Measurements from ENCODE around the gene FFAR3.

The FFAR3 gene

GRCh38 chr19:35346193-35347052 lies 11.8 kb upstream of the FFAR3 start:
- no peak for TF ChIP-seq EZH2phosphoT487 (IDR thresholded peaks at IDR 0.05; ENCODE audit: low read length)
- no peak for TF ChIP-seq EZH2 (optimal IDR thresholded peaks at IDR 0.05; ENCODE audit: low read depth, low read length)
- TF ChIP-seq CTCF (IDR thresholded peaks at IDR 0.05; ENCODE audit: low read length): no peak
- H3K27me3 ChIP-seq (replicated peaks; ENCODE audit: insufficient read depth, low read length): peaks cover 95% of the 10 kb centered on the region
- H3K4me3 ChIP-seq (ENCODE audit: low read length): no peak overlapping the region
- H3K4me1 ChIP-seq (ENCODE audit: low read length): no peaks in the 10 kb centered on the region
- no peak overlapping the region for H3K27ac ChIP-seq (ENCODE audit: low read length)
- no peaks in the 10 kb centered on the region for H3K9me2 ChIP-seq (replicated peaks; ENCODE audit: insufficient read depth, low read length)
- no peaks in the 10 kb centered on the region for H4K20me1 ChIP-seq (ENCODE audit: insufficient read depth, low read length)
- H3K79me2 ChIP-seq (ENCODE audit: low read length): no peaks in the 10 kb centered on the region
- no peaks in the 10 kb centered on the region for H3K36me3 ChIP-seq (replicated peaks; ENCODE audit: insufficient read depth, low read length)
- H3F3A ChIP-seq (ENCODE audit: insufficient read depth, low read length): no peaks in the 10 kb centered on the region
- no peaks in the 10 kb centered on the region for H3K9me3 ChIP-seq (replicated peaks; ENCODE audit: insufficient read depth, low read length)
- no peak for DNase-seq
- H3K4me2 ChIP-seq (ENCODE audit: low read depth, low read length): no peak overlapping the region
- no peak overlapping the region for H2AFZ ChIP-seq (ENCODE audit: low read length)
- H3K9ac ChIP-seq (ENCODE audit: low read length): no peak overlapping the region

GRCh38 chr19:35347171-35347929 lies 10.9 kb upstream of the FFAR3 start, which contains the start of gene FFAR1:
Gene FFAR1, plus strand, starts transcription at chr19:35347902. Its CDS starts 3,650 bp downstream, at chr19:35351552.
- Histone ChIP-seq H3K9ac (ENCODE audit: low read length) (no peak within 1 kb of the TSS), H3K27me3 (replicated peaks; ENCODE audit: insufficient read depth, low read length) (peaks cover 95% of the 10 kb centered on the region), H3K9me3 (replicated peaks; ENCODE audit: insufficient read depth, low read length) (no peaks in the 10 kb centered on the region), H3K9me2 (replicated peaks; ENCODE audit: insufficient read depth, low read length) (no peaks in the 10 kb centered on the region), H2AFZ (ENCODE audit: low read length) (no peak within 1 kb of the TSS), H3K36me3 (replicated peaks; ENCODE audit: insufficient read depth, low read length) (no peaks in the 10 kb centered on the region), H3K4me1 (ENCODE audit: low read length) (no peaks in the 10 kb centered on the region), H3F3A (ENCODE audit: insufficient read depth, low read length) (no peaks in the 10 kb centered on the region), H3K79me2 (ENCODE audit: low read length) (no peaks in the 10 kb centered on the region), H3K4me2 (ENCODE audit: low read depth, low read length) (no peak within 1 kb of the TSS), H3K27ac (ENCODE audit: low read length) (no peak within 1 kb of the TSS), H4K20me1 (ENCODE audit: insufficient read depth, low read length) (no peaks in the 10 kb centered on the region), H3K4me3 (ENCODE audit: low read length) (no peak within 1 kb of the TSS)
- TF ChIP-seq EZH2phosphoT487 (IDR thresholded peaks at IDR 0.05; ENCODE audit: low read length): no peak
- TF ChIP-seq EZH2 (optimal IDR thresholded peaks at IDR 0.05; ENCODE audit: low read depth, low read length): no peak
- TF ChIP-seq CTCF (IDR thresholded peaks at IDR 0.05; ENCODE audit: low read length): no peak
- DNase-seq: no peak

- Histone ChIP-seq H3K9me2 (replicated peaks; ENCODE audit: insufficient read depth, low read length) (no peaks in the 10 kb centered on the region), H4K20me1 (ENCODE audit: insufficient read depth, low read length) (no peaks in the 10 kb centered on the region), H3K36me3 (replicated peaks; ENCODE audit: insufficient read depth, low read length) (no peaks in the 10 kb centered on the region), H3K9ac (ENCODE audit: low read length) (no peak overlapping the region), H3K9me3 (replicated peaks; ENCODE audit: insufficient read depth, low read length) (no peaks in the 10 kb centered on the region), H3K4me3 (ENCODE audit: low read length) (no peak overlapping the region), H3K4me2 (ENCODE audit: low read depth, low read length) (no peak overlapping the region), H3K27ac (ENCODE audit: low read length) (no peak overlapping the region), H3K4me1 (ENCODE audit: low read length) (no peaks in the 10 kb centered on the region), H3K27me3 (replicated peaks; ENCODE audit: insufficient read depth, low read length) (peaks cover 93% of the 10 kb centered on the region), H3F3A (ENCODE audit: insufficient read depth, low read length) (no peaks in the 10 kb centered on the region), H3K79me2 (ENCODE audit: low read length) (no peaks in the 10 kb centered on the region), H2AFZ (ENCODE audit: low read length) (no peak overlapping the region)
- TF ChIP-seq CTCF (IDR thresholded peaks at IDR 0.05; ENCODE audit: low read length) (no peak), EZH2phosphoT487 (IDR thresholded peaks at IDR 0.05; ENCODE audit: low read length) (no peak), EZH2 (optimal IDR thresholded peaks at IDR 0.05; ENCODE audit: low read depth, low read length) (no peak)
- no peak for DNase-seq
Observed at GRCh38 chr19:35347930-35348298, 10.3 kb upstream of the FFAR3 start.

Measured in MM.1S (cell line).